ENCODE measurements around the gene CHFR.
"Not testable (repeated sequence)": the region's sequence is repeated elsewhere in the genome, so short reads cannot be mapped to it uniquely, and the experiment has no call there.

The CHFR gene

DNA sequence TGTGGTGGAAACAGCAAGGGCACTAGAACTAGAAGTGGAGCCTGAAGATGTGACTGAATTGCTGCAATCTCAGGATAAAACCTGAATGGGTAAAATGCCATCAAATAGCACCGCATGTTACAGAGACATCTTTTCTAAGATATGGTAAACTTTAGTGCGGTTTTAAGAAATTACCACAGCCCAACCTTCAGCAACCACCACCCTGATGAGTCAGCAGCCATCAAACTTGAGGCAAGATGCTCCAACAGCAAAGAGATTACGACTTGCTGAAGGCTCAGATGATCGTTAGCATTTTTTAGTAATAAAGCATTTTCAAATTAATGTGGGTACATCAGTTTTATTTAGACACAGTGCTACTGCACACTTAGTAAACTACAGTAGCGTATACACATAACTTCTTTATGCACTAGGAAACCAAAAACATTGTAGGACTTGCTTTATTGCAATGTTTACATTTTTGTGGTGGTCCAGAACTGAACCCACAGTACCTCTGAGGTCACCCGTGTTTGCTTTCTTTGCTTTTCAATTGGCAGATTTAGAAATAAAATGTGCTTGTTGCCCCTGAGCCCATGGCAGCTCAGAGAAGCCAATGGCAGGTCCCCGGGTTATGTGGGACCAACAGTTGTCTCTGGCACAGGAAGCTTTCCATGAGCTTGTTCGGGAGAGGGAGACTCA, 74.6 kb downstream of the CHFR start:
- DNase-seq (ENCODE audit: low spot score) (no peak), FAIRE-seq (no peak)

DNA sequence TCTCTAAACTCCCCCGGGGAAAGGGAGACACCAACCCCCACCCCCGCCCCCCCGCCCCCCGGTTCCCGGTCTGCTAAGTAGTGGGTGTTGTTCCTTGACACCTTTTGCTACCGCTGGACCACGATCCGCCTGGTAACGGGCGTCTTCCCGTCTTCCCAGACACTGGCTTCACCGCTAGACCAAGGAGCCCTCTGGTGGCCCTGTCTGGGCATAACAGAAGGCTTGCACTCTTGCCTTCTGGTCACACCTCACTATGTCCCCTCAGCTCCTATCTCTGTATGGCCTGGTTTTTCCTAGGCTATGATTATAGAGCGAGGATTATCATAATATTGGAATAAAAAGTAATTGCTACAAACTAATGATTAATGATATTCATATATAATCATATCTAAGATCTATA, 78.0 kb downstream of the CHFR start:
- not testable (repeated sequence) for FAIRE-seq; DNase-seq (ENCODE audit: low spot score)

DNA sequence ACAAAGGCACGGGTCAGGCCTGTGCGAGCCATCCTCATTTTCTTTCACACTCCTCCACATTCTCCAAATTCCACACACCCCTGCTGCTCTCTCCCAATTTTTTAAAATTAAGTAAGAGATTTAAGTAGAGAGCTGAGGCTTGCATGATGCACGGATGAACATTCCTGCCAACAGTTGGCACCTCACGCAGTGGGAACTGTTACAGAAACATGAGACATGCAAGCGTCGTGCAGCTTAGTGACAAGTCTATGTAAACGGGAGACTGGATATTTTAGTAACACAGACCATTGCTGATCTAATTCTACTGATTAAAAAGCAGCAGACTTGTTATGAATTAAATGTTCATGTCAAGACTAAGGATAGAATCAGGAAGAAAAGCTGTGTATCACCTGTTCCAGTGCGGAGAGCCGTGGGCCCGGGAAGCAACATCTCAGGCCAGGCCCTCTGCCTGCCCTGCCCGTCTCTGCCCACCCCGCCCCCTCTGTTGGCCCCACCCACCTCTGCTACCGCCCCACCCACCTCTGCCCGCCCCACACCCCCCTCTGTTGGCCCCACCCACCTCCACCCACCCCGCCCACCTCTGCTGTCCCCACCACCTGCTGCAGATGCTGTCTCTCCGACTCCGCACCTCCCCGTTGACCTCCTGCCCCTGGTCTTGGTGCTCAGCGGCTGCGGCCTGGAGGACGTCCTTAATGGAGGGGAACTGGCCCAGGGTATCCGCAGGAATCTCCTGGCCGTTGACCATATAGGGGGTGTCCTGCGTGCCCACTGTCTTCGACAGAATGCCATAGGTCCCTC, 79.9 kb downstream of the CHFR start:
- no peak for FAIRE-seq
- no peak for DNase-seq (ENCODE audit: low spot score)

DNA sequence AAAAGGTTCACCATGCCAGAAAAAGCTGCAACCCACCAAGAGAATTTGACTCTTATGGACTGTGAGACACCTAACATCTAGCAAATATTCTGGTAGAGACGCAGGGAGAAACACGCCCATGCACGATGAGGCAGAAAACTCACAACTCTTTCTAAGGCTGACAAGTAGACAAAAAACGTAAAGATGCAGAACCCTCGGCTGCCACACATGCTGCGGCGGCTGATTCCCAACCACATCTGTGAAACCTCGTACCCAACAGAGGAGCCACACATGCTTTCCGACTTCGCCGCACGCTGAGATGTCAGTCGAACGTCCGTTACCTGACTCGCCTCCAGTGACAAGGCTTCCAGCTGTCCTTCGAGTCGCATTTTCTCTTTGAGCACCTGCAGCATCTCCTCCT, 80.5 kb downstream of the CHFR start:
- FAIRE-seq (no peak), DNase-seq (ENCODE audit: low spot score) (no peak)

DNA sequence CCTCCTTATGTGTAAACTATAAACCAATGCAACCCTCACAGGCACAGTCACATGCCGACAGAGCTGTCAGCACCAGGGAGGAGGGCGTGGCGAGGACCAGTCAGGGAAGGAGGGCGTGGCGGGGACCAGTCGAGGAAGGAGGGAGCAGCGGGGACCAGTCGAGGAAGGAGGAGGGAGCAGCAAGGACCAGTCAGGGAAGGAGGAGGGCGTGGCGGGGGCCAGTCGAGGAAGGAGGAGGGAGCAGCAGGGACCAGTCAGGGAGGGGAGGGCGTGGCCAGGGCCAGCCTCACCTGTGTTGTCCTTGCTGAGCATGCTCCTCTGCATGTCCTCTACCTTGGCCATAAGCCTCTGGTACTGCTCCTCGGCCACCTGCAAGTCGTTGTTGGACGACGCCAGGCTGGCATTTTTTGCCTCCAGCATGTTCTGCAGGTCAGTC, 83.0 kb downstream of the CHFR start:
- FAIRE-seq (no peak), DNase-seq (ENCODE audit: low spot score) (no peak)

DNA sequence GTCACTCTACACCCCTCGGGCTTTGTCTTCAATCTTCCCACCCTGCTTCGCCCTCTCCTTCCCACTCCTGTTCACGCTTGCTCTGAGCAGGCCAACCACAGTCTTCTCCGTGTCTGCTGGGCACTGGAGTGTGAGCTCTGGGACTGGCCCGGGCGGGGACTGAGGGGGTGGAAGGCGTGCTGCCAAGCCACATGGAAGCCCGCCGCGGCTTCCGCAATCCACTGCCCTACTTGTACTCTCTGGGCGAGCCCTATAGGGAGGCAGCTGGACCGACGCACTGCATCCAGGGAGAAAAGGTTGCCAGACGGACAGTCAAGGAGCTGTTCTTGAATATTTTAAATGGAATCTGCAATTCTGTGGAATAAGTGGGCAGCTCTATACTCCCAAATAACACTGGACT, 83.5 kb downstream of the CHFR start:
- no peak for FAIRE-seq

DNA sequence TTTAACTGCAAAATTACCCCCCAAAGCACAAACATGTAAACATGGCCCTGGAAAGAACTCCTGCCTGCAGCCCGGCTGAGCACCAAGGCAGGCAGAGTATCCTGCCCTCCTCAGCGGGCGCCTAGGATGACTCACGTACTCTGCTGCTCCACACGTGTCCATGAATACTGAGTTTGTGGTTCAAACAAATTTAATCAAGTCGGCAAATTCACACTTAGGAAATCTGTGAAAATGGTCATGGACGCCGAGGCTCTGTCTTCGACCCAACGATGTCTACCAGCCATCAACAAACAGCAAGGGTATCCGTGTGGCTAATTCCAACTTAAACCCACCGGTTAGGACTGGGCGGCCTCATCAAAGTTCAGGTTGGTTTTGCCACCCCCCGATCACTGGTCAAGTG, 84.3 kb downstream of the CHFR start:
- FAIRE-seq (no peak), DNase-seq (ENCODE audit: low spot score) (no peak)

More for the DNA sequence above, 83.5 kb downstream of the CHFR start:
- DNase-seq (ENCODE audit: low spot score), result no peak

DNA sequence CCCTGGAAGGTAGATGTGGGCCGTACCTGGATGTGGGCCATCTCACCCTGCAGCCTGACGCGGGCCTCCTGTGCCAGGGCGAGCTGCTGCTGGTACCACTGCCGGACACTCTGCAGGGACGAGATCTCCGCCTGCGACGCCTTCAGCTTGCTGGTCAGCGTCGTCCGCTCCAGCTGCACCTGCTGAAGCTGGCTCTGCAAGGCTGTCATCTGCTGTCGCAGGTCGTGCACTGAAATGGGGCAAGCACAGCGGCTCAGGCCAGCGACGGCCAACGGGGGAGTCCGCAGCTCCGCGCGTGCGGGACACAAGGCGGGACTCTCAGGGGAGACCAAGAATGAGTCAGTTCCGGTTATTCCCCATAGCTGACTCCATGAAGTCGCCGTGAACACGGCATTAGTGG, 85.7 kb downstream of the CHFR start:
- no peak for DNase-seq (ENCODE audit: low spot score)

DNA sequence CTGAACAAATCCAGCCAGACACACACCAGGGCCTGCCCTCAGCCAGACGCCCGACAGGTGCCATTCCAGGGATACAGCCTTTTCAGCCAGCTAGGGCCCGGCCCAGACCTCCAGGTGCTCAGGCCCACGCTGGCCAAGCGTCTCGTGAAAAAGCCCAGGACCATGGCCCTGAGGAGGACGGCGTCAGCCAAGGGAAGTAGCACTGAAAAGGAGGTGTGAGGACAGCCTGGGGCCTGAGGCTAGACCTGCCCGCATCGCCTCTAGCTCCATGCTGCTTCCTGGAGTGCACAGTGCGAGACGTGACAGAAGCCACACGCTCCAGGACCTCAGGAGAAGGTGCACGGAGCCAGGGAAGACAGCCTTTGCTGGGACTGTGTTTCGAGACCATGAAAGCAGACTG, 88.6 kb downstream of the CHFR start:
- DNase-seq (ENCODE audit: low spot score) (no peak), FAIRE-seq (no peak)

More for the DNA sequence above, 85.7 kb downstream of the CHFR start:
- FAIRE-seq, result no peak

DNA sequence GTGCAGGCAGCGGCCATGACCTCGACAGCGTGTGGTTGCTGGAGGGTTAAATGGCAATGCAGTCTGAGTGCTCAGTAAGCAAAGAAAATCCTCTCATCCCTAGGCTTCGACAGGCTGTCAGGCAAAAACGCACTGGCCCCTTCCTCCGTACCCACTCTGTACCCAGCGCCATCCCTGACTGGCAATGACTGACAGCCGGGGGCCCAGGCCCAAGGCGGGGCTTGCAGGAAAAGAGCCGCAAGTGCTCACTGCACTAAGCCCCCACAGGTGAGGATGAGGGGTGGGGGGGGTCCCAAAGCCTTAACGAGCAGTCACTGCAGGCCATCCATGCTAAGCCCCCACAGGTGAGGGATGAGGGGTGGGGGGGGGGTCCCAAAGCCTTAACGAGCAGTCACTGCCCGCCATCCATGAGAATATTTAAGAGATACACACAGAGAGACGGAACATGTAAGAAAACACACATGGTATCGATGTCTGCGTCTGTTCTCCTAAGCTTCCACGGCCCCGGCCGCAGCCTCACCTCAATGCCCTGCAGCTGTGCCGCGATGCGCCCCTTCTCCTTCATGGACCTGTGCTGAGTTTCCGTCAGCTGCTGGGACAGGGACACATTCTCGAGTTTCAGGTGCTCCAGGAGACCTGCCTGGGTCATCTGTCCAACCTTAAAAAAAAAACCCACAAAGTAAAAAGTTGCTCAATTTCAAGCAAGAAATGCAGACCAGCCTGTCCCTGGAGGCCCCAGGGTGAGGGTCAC, 89.4 kb downstream of the CHFR start:
- FAIRE-seq (no peak), DNase-seq (ENCODE audit: low spot score) (no peak)

DNA sequence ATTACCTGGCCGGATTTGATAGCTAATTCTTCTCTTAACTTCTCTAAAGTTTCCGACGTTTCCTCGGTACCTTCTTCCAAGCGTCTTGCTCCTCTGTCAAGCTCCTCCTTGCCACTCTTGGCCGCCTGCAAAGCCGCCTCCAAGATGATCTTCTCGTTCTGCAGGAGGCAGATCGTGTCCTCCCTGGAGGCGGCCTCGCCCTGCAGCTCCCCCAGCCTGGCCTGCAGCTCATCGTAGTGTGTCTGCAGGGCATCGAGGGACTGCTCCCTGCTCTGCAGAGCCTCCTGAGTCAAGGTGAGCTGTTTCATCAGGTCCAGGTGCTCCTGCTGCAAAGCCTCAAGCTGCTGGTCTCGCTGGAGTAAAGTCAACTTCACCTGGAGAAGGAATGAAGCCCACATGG, 91.6 kb downstream of the CHFR start:
- DNase-seq (ENCODE audit: low spot score), result no peak
- no peak for FAIRE-seq

DNA sequence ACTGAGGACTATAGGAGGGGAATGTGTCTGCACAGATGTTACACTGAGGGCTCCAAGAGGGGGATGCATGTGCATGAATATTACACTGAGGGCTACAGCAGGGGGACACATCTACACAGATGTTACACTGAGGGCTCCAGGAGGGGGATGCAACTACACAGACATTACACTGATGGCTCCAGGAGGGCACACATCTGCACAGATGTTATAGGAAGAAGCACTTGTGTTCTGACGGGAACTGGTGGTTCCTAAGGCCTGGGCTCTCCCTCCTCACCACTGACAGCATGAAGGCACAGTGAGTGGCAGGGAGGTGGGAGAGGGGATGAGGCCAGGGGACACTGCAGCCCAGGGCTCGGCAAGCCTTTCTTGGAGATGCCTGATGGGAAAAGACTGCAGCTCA, 95.5 kb downstream of the CHFR start:
- not testable (repeated sequence) for FAIRE-seq; DNase-seq (ENCODE audit: low spot score)

DNA sequence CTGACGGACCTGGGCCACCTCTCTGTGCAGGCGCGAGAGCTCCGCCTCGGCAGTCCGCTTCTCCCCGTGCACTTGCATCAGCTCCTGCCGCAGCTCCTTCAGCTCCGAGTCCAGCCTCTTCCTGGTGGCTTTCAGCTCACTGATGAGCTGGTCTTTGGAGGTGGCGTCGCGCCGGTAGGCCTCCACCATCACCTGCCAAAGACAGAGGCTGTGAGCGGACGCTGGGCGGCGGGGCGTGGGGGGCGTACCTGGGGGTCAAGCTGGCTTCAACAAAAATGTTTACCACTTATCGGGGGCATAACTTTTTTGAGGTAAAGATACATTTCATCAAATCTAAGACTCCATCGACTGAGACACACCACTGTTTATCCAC, 98.3 kb downstream of the CHFR start:
- no peak for FAIRE-seq

DNA sequence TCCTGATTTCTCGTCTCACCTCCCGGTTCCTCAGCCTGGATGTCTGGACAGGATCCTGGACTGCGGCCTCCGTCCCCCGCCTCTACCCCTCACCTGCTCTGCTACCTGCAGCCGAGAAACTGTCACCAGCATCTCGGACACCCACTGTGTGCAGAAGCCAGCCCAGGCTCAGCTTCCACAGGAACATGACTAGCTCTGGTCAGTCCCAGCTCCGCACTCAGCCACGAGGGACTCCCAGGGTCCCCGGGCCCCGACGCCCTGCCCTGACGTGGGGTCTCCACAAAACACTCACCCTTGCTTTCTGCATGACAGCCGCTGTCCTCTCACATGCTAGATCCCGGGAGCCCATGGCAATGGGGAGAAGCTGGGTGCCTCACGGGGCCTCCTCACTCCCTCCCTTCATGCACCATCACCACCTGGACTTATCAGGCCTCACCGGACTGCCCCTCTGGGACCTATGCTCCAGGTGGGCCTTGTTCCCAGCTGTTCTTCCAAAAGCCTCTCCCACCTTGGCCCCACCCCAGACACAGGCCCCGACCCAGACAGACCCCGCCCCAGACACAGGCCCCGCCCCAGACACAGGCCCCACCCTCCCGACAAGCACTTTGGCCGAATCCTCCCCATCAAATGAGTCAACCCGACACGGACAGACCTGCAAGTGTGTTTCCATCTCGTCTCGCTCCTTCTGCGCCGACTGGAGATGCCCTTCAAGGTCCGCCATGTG, 98.9 kb downstream of the CHFR start:
- DNase-seq (ENCODE audit: low spot score) (no peak), FAIRE-seq (no peak)

More for the DNA sequence above, 98.3 kb downstream of the CHFR start:
- no peak for DNase-seq (ENCODE audit: low spot score)

DNA sequence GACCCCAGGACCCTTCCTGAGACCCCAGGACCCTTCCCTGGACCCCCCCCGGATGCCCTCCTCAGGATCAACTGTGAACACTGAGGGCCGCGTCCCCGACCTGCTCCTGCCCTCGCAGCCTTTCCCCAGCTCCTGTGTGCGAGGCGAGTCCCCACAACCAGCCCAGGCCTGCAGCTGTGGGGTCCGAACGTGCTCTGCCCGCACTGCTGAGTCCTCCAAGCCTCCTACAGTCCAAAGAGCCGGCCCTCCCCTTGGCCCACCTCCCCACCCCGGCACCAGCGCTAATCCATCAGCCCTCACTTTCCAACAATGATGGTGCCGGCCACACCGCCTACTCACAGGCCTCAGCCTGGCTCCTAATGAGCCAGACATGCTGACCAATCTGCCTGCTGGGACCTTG, 99.5 kb downstream of the CHFR start:
- DNase-seq (ENCODE audit: low spot score) (no peak), FAIRE-seq (no peak)

DNA sequence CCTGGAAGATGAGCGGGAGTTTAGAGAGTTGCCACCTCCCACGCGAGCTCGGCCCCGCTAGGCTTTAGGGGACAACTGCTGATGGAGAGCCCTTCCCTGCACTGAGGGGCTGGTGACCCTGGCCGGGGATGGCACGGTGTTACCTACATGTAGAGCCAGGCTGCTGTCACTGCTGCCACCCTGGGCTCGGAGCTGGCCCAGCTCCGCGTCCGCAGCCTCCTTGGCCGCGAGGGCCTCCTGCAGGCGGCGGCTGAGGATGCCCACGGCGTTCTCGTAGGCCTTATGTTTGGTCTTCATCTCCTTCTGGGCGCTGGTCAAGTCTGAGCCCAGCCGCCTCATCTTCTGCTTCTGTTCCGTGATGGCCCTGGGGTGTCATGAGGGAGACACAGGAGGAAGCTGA, 101.2 kb downstream of the CHFR start:
- FAIRE-seq (no peak), DNase-seq (ENCODE audit: low spot score) (no peak)

DNA sequence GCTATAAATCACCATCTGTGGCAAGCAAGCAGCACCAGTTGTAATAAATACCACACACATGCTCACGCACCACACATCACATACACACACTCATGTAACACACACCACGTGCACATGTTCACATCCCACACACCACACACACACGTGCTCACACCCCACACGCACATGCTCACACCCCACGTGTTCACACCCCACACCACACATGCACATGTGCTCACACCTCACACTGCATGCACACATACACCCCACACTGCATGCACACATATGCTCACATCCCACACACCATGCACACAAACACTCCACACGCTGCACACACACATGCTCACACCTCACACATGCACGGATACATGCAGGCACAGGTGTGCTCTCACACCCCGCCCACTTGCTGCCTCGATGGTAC, 102.8 kb downstream of the CHFR start:
- FAIRE-seq, result no peak

DNA sequence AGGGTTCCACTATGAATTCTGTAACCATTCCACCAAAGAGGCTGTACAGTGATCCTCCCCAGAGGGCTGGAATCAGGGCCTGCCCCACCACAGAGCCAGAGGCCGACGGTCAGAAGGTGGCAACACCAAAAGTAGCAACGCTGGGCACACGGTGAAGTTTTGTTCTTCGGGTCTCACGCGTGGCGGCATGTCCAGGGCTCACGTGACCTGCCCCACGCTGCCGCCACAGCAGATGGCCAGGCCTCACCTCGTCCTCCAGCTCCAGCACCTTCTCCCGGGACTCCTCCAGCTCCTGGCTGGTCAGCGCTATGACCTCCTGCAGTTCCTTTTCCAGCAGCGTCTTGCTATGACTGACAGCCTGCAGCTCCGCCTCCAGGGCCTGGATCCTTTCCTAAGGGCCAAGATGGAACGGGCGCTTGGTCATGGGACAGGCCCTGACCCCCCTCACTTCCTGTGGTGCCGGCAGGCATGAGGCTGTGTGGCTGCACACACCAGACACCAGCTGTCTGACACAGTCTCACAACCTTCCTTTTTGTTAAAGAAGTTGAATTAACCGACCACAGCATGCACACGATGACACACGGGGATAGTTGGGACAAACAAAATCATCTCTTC, 103.4 kb downstream of the CHFR start:
- DNase-seq (ENCODE audit: low spot score) (no peak), FAIRE-seq (no peak)

More for the DNA sequence above, 102.8 kb downstream of the CHFR start:
- DNase-seq (ENCODE audit: low spot score), result no peak
